ENCODE results near the gene TET3. TPM values are rescaled to one million over a fixed set of nuclear protein-coding genes. Genes with fewer than 3 reads are reported as not detected.

Gene TET3
- total RNA-seq, 3 donors from 2014 or later, result 7.9 to 13.2 (median 9.8) TPM

DNA sequence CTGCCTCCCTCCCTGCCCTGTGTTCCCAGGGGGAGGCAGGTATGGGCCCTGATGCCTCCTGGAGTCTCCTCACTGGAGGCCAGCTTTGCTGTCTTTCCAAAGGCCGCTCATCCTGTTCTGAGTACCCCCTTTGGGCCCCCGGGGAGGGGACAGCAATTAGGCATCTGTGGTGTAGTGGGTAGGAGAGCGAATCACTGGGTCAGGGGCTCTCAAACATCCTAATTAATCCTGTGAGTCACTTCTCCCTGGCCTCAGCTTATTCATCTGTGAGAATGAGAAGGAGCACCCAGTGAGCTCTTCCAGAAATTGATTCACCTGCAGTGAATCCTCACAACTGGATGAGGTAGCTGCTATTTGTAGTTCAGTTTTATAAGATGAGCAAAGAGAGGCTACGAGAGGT lies 16.4 kb downstream of the TET3 start:
- Histone ChIP-seq H3K9me3 (no peaks in the 10 kb centered on the region), H3K27ac (peak overlapping the region in 1 of 2 donors; percentile 41), H3K4me1 (peaks cover 0 to 19% of the 10 kb centered on the region in 2 donors), H3K27me3 (no peaks in the 10 kb centered on the region), H3K4me3 (no peak overlapping the region), H3K36me3 (no peaks in the 10 kb centered on the region)
- TF ChIP-seq POLR2AphosphoS5 (IDR thresholded peaks at IDR 0.05) (no peak), POLR2A (IDR thresholded peaks at IDR 0.05) (no peak)
- TF ChIP-seq, protein P1, sequence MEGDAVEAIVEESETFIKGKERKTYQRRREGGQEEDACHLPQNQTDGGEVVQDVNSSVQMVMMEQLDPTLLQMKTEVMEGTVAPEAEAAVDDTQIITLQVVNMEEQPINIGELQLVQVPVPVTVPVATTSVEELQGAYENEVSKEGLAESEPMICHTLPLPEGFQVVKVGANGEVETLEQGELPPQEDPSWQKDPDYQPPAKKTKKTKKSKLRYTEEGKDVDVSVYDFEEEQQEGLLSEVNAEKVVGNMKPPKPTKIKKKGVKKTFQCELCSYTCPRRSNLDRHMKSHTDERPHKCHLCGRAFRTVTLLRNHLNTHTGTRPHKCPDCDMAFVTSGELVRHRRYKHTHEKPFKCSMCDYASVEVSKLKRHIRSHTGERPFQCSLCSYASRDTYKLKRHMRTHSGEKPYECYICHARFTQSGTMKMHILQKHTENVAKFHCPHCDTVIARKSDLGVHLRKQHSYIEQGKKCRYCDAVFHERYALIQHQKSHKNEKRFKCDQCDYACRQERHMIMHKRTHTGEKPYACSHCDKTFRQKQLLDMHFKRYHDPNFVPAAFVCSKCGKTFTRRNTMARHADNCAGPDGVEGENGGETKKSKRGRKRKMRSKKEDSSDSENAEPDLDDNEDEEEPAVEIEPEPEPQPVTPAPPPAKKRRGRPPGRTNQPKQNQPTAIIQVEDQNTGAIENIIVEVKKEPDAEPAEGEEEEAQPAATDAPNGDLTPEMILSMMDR (IDR thresholded peaks at IDR 0.05), result no peak
- intact Hi-C loops (cut with DNase I; ENCODE audit: low total_unique reads), result no loop called here
- peak in 1 of 2 donors; percentile 2 for DNase-seq (ENCODE audit: low spot score in 2 of 2)

DNA sequence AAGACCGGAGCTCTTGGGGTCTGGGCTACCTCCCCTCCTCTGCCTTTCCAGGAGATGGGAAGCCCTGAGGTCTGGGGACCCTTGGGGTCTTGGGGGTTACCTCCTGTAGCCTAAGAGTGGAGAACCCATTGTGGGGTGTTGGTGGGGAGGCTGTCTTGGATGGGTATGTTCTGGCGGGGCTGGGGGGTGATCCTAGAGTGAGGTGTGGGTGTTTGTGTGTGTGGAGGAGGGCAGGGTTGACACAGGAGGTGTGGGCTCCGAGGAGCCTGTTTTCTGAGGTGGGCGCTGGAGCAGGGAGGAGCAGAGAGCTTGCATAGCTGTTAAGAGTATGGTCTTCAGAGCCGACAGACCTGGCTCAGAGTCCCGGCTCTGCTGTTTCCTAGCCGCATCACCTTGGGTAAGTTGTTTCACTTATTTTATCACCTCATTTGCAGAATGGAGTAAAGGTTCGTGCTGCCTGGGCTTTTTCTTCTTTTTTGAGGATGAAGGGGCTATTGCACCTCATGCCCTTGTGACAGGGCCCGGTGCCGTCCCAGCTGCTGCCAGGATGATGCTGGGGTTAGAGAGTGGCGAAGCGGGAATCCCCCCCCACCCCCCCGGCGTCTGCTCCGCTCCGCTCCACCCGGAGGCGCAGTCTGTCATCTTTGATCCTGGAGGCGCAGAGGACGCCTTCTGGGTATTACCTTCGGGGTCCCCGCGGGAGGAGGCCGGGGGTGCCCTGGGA lies 17.2 kb downstream of the TET3 start:
- DNase-seq (ENCODE audit: low spot score in 2 of 2), result peak in 1 of 2 donors; percentile 46
- H3K36me3 ChIP-seq, result no peaks in the 10 kb centered on the region
- no peaks in the 10 kb centered on the region for H3K9me3 ChIP-seq
- intact Hi-C loops (cut with DNase I; ENCODE audit: low total_unique reads), result no loop called here
- H3K27ac ChIP-seq, result peak overlapping the region; percentile 41 to 52
- peak overlapping the region; percentile 52 to 84 (median 62) for H3K4me3 ChIP-seq
- no peaks in the 10 kb centered on the region for H3K27me3 ChIP-seq
- H3K4me1 ChIP-seq, result peaks cover 0 to 27% of the 10 kb centered on the region in 2 donors
- TF ChIP-seq, protein P1 (IDR thresholded peaks at IDR 0.05), result no peak
- no peak for TF ChIP-seq POLR2AphosphoS5 (IDR thresholded peaks at IDR 0.05)
- no peak for TF ChIP-seq POLR2A (IDR thresholded peaks at IDR 0.05)

DNA sequence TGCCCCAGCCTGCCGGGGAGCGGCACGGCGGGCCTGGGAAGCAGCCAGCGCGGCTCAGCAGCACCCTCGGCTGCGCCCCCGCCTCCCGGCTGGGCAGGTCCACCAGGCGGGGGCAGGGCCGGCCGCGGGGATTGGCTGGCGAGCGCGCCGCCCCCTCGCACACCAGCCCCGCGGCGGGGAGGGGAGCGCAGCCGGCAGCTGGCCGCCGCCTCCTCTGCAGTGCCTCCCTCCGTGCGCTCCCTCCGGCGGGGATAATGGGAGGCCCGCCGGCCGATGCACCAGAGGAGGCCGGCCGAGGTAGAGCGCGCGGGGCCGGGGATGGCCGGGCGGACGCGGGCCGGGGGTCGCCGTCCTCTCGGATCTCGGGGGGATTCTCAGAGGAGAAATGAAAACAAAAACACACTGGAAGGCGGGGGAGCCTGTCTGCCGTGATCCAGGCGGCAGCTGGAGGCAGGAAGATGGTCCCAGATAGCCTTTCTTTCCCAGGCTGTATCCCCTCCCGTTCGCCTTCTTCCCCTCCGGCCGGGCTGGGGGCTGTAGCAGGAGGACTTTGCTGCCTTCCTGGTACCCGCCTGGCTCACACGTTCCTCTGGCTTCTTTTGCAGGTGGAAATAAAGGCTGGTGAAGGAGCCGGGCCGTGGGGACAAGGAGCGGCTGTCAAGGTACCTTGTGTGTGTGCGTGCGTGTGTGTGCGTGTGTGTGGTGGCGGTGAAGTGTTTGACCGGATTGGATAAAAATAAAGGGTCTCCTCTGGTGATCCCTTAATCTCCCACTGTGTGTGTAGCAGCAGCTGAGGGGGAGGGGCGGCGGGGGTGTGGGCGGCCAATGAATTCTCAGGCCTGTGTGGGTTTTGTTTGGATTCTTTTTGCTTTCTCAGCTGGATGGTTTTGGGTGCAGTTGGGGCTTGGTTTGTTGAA lies 18.1 kb downstream of the TET3 start:
- Histone ChIP-seq H3K27ac (peak overlapping the region; percentile 41 to 52), H3K36me3 (no peaks in the 10 kb centered on the region), H3K9me3 (no peaks in the 10 kb centered on the region), H3K4me1 (peaks cover 0 to 30% of the 10 kb centered on the region in 2 donors), H3K27me3 (no peaks in the 10 kb centered on the region), H3K4me3 (peak overlapping the region; percentile 52 to 84 (median 62))
- TF ChIP-seq, protein P1 (IDR thresholded peaks at IDR 0.05), result peak in 1 of 3 donors; percentile 10
- TF ChIP-seq POLR2AphosphoS5 (IDR thresholded peaks at IDR 0.05), result no peak
- no peak for TF ChIP-seq POLR2A (IDR thresholded peaks at IDR 0.05)
- intact Hi-C loops (cut with DNase I; ENCODE audit: low total_unique reads), result no loop called here
- peak; percentile 51 to 70 for DNase-seq (ENCODE audit: low spot score in 2 of 2)

DNA sequence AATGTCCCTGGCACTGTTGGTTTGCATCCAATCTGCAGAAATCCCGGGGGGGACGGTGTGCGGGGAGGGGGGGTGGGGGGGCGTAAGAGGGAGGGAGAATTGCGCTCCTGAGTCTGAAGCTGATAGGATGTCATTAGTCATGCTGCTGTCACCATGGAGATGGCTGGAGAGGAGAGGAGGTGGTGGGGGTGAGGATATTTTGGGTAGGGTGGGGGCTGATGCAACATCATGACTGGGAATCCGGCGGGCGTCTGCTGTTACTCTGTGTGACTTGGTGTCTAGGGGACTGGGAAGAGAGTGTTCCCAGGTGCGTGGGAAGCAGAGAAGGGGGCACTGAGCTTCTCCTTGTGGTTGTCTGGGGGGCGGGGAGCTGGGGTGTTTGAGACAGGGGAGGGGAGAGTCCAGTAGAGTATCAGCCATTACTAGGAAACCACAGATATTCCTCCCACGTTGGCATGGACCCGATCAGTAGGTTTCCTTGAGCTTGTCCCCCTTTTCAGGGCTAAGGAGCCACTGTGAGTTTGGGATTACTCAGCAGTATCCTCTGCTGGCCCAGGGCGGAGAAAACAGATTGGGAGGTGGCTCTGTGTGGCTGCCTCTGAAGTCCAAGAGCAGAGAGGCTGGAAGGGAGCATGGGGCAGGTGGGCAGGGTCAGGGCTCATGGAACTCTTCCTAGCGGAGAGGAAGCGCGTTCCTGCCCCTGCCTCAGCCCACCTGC lies 18.9 kb downstream of the TET3 start:
- H3K27ac ChIP-seq, result peak overlapping the region in 1 of 2 donors; percentile 12
- H3K4me3 ChIP-seq, result peak overlapping the region in 2 of 3 donors; percentile 62 to 84
- intact Hi-C loops (cut with DNase I; ENCODE audit: low total_unique reads), result no loop called here
- H3K4me1 ChIP-seq, result peaks cover 4 to 36% of the 10 kb centered on the region in 2 donors
- no peaks in the 10 kb centered on the region for H3K9me3 ChIP-seq
- no peaks in the 10 kb centered on the region for H3K36me3 ChIP-seq
- H3K27me3 ChIP-seq, result no peaks in the 10 kb centered on the region
- TF ChIP-seq, protein P1 (IDR thresholded peaks at IDR 0.05), result no peak
- TF ChIP-seq POLR2A (IDR thresholded peaks at IDR 0.05), result no peak
- no peak for TF ChIP-seq POLR2AphosphoS5 (IDR thresholded peaks at IDR 0.05)
- no peak for DNase-seq (ENCODE audit: low spot score in 2 of 2)
